A673 (cell line): ENCODE results near the gene AR.

ENCODE experiments used
- CTCF ChIP-seq: fragments of 300-800, 200-600 bp; sonication (generic); conservative IDR thresholded peaks from 2 replicates; pipeline ENCODE4 v1.5.1; 2017; ENCODE audit warnings: low read depth, mild to moderate bottlenecking, antibody characterized with exemption, low read length, moderate library complexity, mixed read lengths
- EZH2 ChIP-seq: fragments of 200-600 bp; sonication (generic); IDR thresholded peaks from 2 replicates; pipeline ENCODE4 v1.6.1; 2017; ENCODE audit warnings: borderline replicate concordance, low read depth, mild to moderate bottlenecking, mixed read lengths, antibody characterized with exemption, low read length; ENCODE audit not compliant: poor library complexity, severe bottlenecking

- TF ChIP-seq CTCF, result no peak
- no peak for TF ChIP-seq EZH2
These were observed 150.1 kb downstream of the AR start for GRCh38 chrX:67693928-67694327.
